Epithelial cell of proximal tubule (primary cell): ENCODE results near the gene APOOL. TPM values are rescaled to one million over a fixed set of nuclear protein-coding genes. Genes with fewer than 3 reads are reported as not detected.
"Not testable (repeated sequence)": the region's sequence is repeated elsewhere in the genome, so short reads cannot be mapped to it uniquely, and the experiment has no call there.

Experiments
- DNase-seq: peaks from one replicate; pipeline ENCODE4 v3.0.0-alpha.2; 2011; ENCODE audit warnings: low read depth
- H3K4me3 ChIP-seq: 2 replicates; pipeline ENCODE4 v1.5.1; 2011; ENCODE audit warnings: low read depth, mild to moderate bottlenecking, low read length
- total RNA-seq: library from RNA; depleted of rRNA; stranded (reverse); fragments of >200 nt; gene quantifications from 2 replicates; pipeline ENCODE4 v1.2.3, GENCODE V29; 2015
- TF ChIP-seq, protein P1 (sequence below): conservative IDR thresholded peaks from 2 replicates; pipeline ENCODE4 v1.5.1; 2012; ENCODE audit warnings: low read depth, mild to moderate bottlenecking, low read length

Gene APOOL
- total RNA-seq, 1 donor from 2014 or later = 6.9 TPM

DNA sequence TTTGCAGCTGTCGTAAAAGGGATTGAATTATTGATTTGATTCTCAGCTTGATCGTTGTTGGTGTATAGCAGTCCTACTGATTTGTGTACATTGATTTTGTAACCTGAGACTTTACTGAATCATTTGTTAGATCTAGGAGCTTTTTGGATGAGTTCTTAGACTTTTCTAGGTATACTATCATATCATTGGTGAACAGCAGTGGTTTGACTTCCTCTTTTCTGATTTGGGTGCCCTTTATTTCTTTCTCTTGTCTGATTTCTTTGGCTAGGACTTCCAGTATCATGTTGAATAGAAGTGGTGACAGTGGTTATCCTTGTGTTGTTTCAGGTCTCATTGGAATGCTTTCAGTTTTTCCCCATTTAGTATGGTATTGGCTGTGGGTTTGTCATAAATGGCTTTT, 8.4 kb downstream of the APOOL start:
- H3K4me3 ChIP-seq = no peak overlapping the region
- TF ChIP-seq, protein P1, sequence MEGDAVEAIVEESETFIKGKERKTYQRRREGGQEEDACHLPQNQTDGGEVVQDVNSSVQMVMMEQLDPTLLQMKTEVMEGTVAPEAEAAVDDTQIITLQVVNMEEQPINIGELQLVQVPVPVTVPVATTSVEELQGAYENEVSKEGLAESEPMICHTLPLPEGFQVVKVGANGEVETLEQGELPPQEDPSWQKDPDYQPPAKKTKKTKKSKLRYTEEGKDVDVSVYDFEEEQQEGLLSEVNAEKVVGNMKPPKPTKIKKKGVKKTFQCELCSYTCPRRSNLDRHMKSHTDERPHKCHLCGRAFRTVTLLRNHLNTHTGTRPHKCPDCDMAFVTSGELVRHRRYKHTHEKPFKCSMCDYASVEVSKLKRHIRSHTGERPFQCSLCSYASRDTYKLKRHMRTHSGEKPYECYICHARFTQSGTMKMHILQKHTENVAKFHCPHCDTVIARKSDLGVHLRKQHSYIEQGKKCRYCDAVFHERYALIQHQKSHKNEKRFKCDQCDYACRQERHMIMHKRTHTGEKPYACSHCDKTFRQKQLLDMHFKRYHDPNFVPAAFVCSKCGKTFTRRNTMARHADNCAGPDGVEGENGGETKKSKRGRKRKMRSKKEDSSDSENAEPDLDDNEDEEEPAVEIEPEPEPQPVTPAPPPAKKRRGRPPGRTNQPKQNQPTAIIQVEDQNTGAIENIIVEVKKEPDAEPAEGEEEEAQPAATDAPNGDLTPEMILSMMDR = no peak
- no peak for DNase-seq

DNA sequence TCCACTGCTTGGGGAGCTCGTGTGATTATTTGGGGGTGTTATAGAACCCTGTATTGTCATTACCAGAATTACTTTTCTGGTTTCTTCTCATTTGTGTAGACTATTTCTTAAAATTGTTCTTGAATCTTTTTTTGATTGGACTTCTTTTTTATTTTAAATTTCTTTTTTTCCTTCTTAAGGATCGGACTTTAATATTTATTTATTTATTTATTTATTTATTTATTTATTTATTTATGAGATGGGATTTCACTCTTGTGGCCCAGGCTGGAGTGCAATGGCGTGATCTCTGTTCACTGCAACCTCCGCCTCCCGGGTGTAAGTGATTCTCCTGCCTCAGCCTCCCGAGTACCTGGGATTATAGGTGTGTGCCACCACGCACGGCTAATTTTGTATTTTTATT, 11.7 kb downstream of the APOOL start:
- not testable (repeated sequence) for DNase-seq, H3K4me3 ChIP-seq

GRCh38 chrX:85017721-85018120, 14.0 kb downstream of the APOOL start:
- TF ChIP-seq, protein P1 = no peak
- no peak for DNase-seq

GRCh38 chrX:85018471-85018870, 14.8 kb downstream of the APOOL start:
- no peak overlapping the region for H3K4me3 ChIP-seq
- DNase-seq = no peak
- TF ChIP-seq, protein P1 = no peak

More at GRCh38 chrX:85017721-85018120, 14.0 kb downstream of the APOOL start:
- H3K4me3 ChIP-seq = no peak overlapping the region

DNA sequence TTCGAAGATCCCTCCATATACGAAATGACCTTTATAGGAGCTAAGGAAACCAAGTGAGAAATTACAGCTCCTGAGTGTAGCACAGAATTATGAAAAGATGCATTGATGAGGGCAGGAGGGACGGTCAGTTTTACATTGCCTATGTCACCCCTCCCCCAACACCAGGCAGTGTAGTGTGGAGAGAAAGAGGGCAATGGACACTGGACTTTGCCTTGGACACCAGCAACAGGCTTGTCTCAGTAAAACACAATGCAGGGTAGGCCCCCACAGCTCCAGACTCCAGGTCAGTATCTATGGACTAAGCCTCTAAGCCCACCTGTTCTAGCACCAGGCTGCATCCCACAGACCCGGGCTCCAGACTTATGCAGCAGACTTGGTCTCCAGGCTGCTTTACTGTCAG, 16.5 kb downstream of the APOOL start:
- TF ChIP-seq, protein P1 = no peak
- no peak for DNase-seq

GRCh38 chrX:85024044-85024443, 20.4 kb downstream of the APOOL start:
- DNase-seq = peak; percentile 71

More for the DNA sequence above, 16.5 kb downstream of the APOOL start:
- H3K4me3 ChIP-seq = no peak overlapping the region

DNA sequence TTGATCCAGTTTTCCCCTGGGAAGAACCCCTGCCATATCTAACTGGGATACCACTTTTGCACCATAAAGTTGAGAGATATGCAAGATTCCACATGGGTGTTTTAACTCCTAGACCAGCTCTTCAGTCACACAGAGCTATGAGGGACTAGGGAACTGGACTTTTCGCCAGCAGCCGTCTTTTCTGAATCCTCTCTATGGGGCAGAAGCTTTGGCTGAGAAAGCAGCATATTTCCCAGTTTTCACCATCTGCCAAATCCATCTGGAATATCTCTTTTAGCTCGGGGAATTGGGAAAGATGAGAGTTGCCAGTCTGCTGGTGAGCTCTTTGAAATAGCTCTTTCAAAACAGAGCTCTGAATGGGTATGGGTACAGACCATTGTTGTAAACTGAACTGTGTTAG, 20.9 kb downstream of the APOOL start:
- TF ChIP-seq, protein P1 = no peak
- DNase-seq = no peak

More at GRCh38 chrX:85024044-85024443, 20.4 kb downstream of the APOOL start:
- H3K4me3 ChIP-seq = no peak overlapping the region
- TF ChIP-seq, protein P1 = no peak

More for the DNA sequence above, 20.9 kb downstream of the APOOL start:
- H3K4me3 ChIP-seq = no peak overlapping the region
